Urinary bladder (tissue), 4 donors: Measurements from ENCODE around the gene EPS8. TPM values are rescaled to one million over a fixed set of nuclear protein-coding genes. Genes with fewer than 3 reads are reported as not detected.

Experiments
- DNase-seq: peaks from one replicate; pipeline ENCODE4 v3.0.0-alpha.2; 2015; ENCODE audit errors: extremely low spot score
- H3K27ac ChIP-seq: one replicate; pipeline ENCODE4 v1.5.1; 2013; ENCODE audit warnings: low read depth, mild to moderate bottlenecking, moderate library complexity
- H3K36me3 ChIP-seq: one replicate; pipeline ENCODE4 v1.6.1; 2013; ENCODE audit warnings: mild to moderate bottlenecking, moderate library complexity; ENCODE audit not compliant: insufficient read depth
- H3K4me1 ChIP-seq: one replicate; pipeline ENCODE4 v1.6.1; 2013; ENCODE audit warnings: mild to moderate bottlenecking, moderate library complexity; ENCODE audit not compliant: insufficient read depth
- H3K4me3 ChIP-seq: one replicate; pipeline ENCODE4 v1.5.1; 2013; ENCODE audit warnings: low read depth, low read length
- WGBS: extraction: QIAGEN DNeasy Blood & Tissue Kit; methylation state at CpG from one replicate; pipeline ENCODE4 v1.1.7; 2013; 5-methylcytosine and 5-hydroxymethylcytosine counted together
- polyA plus RNA-seq: library from polyadenylated mRNA; stranded (reverse); fragments of 200-250 nt; gene quantifications from one replicate; pipeline ENCODE4 v1.2.3, GENCODE V29; 2013
- total RNA-seq: library from RNA; depleted of rRNA; stranded (reverse); fragments of >200 nt; gene quantifications from one replicate; pipeline ENCODE4 v1.2.3, GENCODE V29; 2014
- donor health status: healthy with polysubstance abuse.
- donor health status: healthy.

The EPS8 gene
- total and polyA plus RNA-seq, 2 donors: 68.9 to 133 TPM

- no peak overlapping the region for H3K4me3 ChIP-seq
- peak overlapping the region; percentile 50 for H3K27ac ChIP-seq
- H3K4me1 ChIP-seq: no peaks in the 10 kb centered on the region
- no peaks in the 10 kb centered on the region for H3K36me3 ChIP-seq
- DNase-seq: no peak
- WGBS: 44% methylated on average over 3 of the region's 3 CpGs
Observed at GRCh38 chr12:15698377-15698871, 90.8 kb downstream of the EPS8 start.

- no peak for DNase-seq
- H3K27ac ChIP-seq: peak overlapping the region; percentile 32
- no peaks in the 10 kb centered on the region for H3K36me3 ChIP-seq
- H3K4me1 ChIP-seq: no peaks in the 10 kb centered on the region
- 83% methylated on average over 2 of the region's 2 CpGs for WGBS
- H3K4me3 ChIP-seq: no peak overlapping the region
Observed at GRCh38 chr12:15697201-15697600, 92.0 kb downstream of the EPS8 start.

GRCh38 chr12:15693228-15693911, 95.8 kb downstream of the EPS8 start:
- 62% methylated on average over 2 of the region's 2 CpGs for WGBS
- H3K36me3 ChIP-seq: no peaks in the 10 kb centered on the region
- no peak overlapping the region for H3K27ac ChIP-seq
- H3K4me1 ChIP-seq: no peaks in the 10 kb centered on the region
- no peak overlapping the region for H3K4me3 ChIP-seq
- no peak for DNase-seq

GRCh38 chr12:15691388-15691787, 97.8 kb downstream of the EPS8 start:
- 63% methylated on average over 4 of the region's 4 CpGs for WGBS
- Histone ChIP-seq H3K4me3 (no peak overlapping the region), H3K4me1 (no peaks in the 10 kb centered on the region), H3K27ac (no peak overlapping the region), H3K36me3 (no peaks in the 10 kb centered on the region)
- DNase-seq: no peak

- H3K4me3 ChIP-seq: no peak overlapping the region
- no peaks in the 10 kb centered on the region for H3K4me1 ChIP-seq
- WGBS: 39% methylated on average over 1 of the region's 1 CpG
Observed at GRCh38 chr12:15690320-15690719, 98.9 kb downstream of the EPS8 start.

GRCh38 chr12:15689751-15690191, 99.4 kb downstream of the EPS8 start:
- no peak overlapping the region for H3K4me3 ChIP-seq
- no peak for DNase-seq
- WGBS: 53% methylated on average over 4 of the region's 4 CpGs
- H3K4me1 ChIP-seq: no peaks in the 10 kb centered on the region
- no peaks in the 10 kb centered on the region for H3K36me3 ChIP-seq
- no peak overlapping the region for H3K27ac ChIP-seq

More at GRCh38 chr12:15690320-15690719, 98.9 kb downstream of the EPS8 start:
- no peaks in the 10 kb centered on the region for H3K36me3 ChIP-seq
- H3K27ac ChIP-seq: no peak overlapping the region
- DNase-seq: no peak

GRCh38 chr12:15688838-15689625, 100.2 kb downstream of the EPS8 start:
- no peak for DNase-seq
- Histone ChIP-seq H3K36me3 (no peaks in the 10 kb centered on the region), H3K4me1 (no peaks in the 10 kb centered on the region), H3K27ac (peak overlapping the region; percentile 31), H3K4me3 (no peak overlapping the region)
- WGBS: 25% methylated on average over 6 of the region's 6 CpGs

GRCh38 chr12:15688202-15688736, 100.9 kb downstream of the EPS8 start:
- no peak for DNase-seq
- Histone ChIP-seq H3K4me1 (no peaks in the 10 kb centered on the region), H3K4me3 (no peak overlapping the region), H3K27ac (peak overlapping the region; percentile 31), H3K36me3 (no peaks in the 10 kb centered on the region)
- 85% methylated on average over 8 of the region's 8 CpGs for WGBS

- H3K4me1 ChIP-seq: no peaks in the 10 kb centered on the region
- H3K27ac ChIP-seq: no peak overlapping the region
- no peak overlapping the region for H3K4me3 ChIP-seq
- no peak for DNase-seq
- no peaks in the 10 kb centered on the region for H3K36me3 ChIP-seq
Observed at GRCh38 chr12:15687583-15687982, 101.6 kb downstream of the EPS8 start.

GRCh38 chr12:15684896-15685658, 104.1 kb downstream of the EPS8 start:
- no peak overlapping the region for H3K27ac ChIP-seq
- H3K4me1 ChIP-seq: no peaks in the 10 kb centered on the region
- no peaks in the 10 kb centered on the region for H3K36me3 ChIP-seq
- no peak for DNase-seq
- H3K4me3 ChIP-seq: no peak overlapping the region
- WGBS: 86% methylated on average over 6 of the region's 6 CpGs

GRCh38 chr12:15682826-15683225, 106.4 kb downstream of the EPS8 start:
- H3K36me3 ChIP-seq: no peaks in the 10 kb centered on the region
- H3K4me3 ChIP-seq: no peak overlapping the region
- no peak overlapping the region for H3K27ac ChIP-seq
- H3K4me1 ChIP-seq: no peaks in the 10 kb centered on the region
- no peak for DNase-seq

- H3K36me3 ChIP-seq: no peaks in the 10 kb centered on the region
- DNase-seq: no peak
- H3K4me1 ChIP-seq: no peaks in the 10 kb centered on the region
- 52% methylated on average over 1 of the region's 1 CpG for WGBS
- H3K4me3 ChIP-seq: no peak overlapping the region
- no peak overlapping the region for H3K27ac ChIP-seq
Observed at GRCh38 chr12:15679151-15679550, 110.0 kb downstream of the EPS8 start.

GRCh38 chr12:15677726-15678201, 111.4 kb downstream of the EPS8 start:
- Histone ChIP-seq H3K36me3 (no peaks in the 10 kb centered on the region), H3K27ac (no peak overlapping the region), H3K4me1 (no peaks in the 10 kb centered on the region), H3K4me3 (no peak overlapping the region)
- DNase-seq: no peak
- WGBS: 78% methylated on average over 3 of the region's 3 CpGs
